ENCODE measurements around the gene SRPRB.

SRPRB gene

GRCh38 chr3:133840767-133841166 lies 35.2 kb downstream of the SRPRB start:
- in situ Hi-C loops (cut with HindIII; ENCODE audit: low sequenced_read_pairs): no loop called here
- DNase-seq (ENCODE audit: low read depth, low spot score): no peak
- no peak for TF ChIP-seq CTCF (IDR thresholded peaks at IDR 0.05; ENCODE audit: low read depth, low read length)
- no peak overlapping the region for H3K4me3 ChIP-seq (ENCODE audit: low read depth, low read length)

GRCh38 chr3:133841196-133841595 lies 35.6 kb downstream of the SRPRB start:
- TF ChIP-seq CTCF (IDR thresholded peaks at IDR 0.05; ENCODE audit: low read depth, low read length): no peak
- in situ Hi-C loops (cut with HindIII; ENCODE audit: low sequenced_read_pairs): no loop called here
- H3K4me3 ChIP-seq (ENCODE audit: low read depth, low read length): no peak overlapping the region
- DNase-seq (ENCODE audit: low read depth, low spot score): no peak

DNA sequence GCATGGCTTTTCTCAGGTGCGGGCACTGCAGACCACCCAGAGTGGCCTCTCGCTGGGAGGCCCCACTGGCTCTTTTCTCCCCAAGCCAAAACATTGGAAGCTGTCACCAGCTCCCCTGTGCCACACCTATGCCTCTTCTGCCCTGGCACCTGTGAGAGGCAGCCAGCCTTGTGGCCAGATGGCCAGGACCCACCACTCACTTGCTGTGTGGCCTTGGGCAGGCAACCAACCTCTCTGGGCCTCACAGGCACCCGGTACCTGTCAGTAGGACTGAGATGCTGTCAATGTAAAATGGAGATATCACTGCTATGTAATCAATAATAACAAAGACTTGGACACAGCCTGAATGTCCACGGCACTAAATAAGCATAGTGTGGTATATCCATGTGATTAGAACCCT lies 36.5 kb downstream of the SRPRB start:
- DNase-seq (ENCODE audit: low read depth, low spot score): no peak
- in situ Hi-C loops (cut with HindIII; ENCODE audit: low sequenced_read_pairs): no loop called here
- no peak overlapping the region for H3K4me3 ChIP-seq (ENCODE audit: low read depth, low read length)
- TF ChIP-seq CTCF (IDR thresholded peaks at IDR 0.05; ENCODE audit: low read depth, low read length): no peak

DNA sequence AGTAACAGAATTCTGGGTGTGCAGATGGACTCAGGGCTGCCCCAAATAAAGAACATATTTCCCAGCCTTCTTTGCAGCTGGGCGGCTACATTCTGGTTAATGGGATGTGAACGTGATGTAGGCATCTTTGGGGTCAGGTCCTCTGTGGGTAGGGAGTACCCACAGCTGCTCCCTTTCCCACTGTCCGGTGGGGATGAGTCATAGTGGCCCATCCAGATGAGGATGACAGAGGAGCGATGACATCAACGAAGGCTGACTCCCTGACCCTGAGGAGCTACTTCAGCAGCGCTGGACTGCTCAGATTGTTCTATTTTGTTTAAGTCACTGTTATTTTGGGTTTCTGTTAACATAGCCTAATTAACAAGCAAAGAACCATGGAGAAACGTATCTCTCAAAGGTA lies 38.0 kb downstream of the SRPRB start:
- H3K4me3 ChIP-seq (ENCODE audit: low read depth, low read length): no peak overlapping the region
- TF ChIP-seq CTCF (IDR thresholded peaks at IDR 0.05; ENCODE audit: low read depth, low read length): no peak
- peak; percentile 70 for DNase-seq (ENCODE audit: low read depth, low spot score)
- in situ Hi-C loops (cut with HindIII; ENCODE audit: low sequenced_read_pairs): no loop called here

GRCh38 chr3:133845127-133845526 lies 39.5 kb downstream of the SRPRB start:
- TF ChIP-seq CTCF (IDR thresholded peaks at IDR 0.05; ENCODE audit: low read depth, low read length): no peak
- no peak for DNase-seq (ENCODE audit: low read depth, low spot score)
- in situ Hi-C loops (cut with HindIII; ENCODE audit: low sequenced_read_pairs): no loop called here
- no peak overlapping the region for H3K4me3 ChIP-seq (ENCODE audit: low read depth, low read length)

DNA sequence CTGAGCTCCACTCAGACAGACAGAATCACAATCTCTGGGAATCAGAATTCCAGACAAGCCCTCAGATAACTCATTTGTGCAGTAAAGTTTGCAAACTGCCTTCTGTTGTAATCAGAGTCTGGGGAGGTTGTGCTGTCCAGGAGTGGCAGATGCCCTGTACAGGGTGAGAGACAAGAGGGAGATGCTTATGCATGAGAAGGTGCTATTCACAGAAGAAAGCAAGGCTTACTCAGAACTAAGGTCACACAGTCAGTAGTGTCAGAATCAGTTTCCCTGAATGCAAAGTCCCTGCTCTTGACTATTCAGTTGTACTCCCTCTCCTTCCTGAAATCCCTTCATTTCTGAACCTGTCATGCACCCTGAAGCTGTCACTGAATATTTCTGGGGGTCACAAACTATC lies 43.7 kb downstream of the SRPRB start:
- DNase-seq (ENCODE audit: low read depth, low spot score): no peak
- H3K4me3 ChIP-seq (ENCODE audit: low read depth, low read length): no peak overlapping the region
- in situ Hi-C loops (cut with HindIII; ENCODE audit: low sequenced_read_pairs): no loop called here
- TF ChIP-seq CTCF (IDR thresholded peaks at IDR 0.05; ENCODE audit: low read depth, low read length): no peak

GRCh38 chr3:133850034-133850433 lies 44.4 kb downstream of the SRPRB start:
- TF ChIP-seq CTCF (IDR thresholded peaks at IDR 0.05; ENCODE audit: low read depth, low read length): no peak
- in situ Hi-C loops (cut with HindIII; ENCODE audit: low sequenced_read_pairs): no loop called here
- DNase-seq (ENCODE audit: low read depth, low spot score): no peak
- H3K4me3 ChIP-seq (ENCODE audit: low read depth, low read length): no peak overlapping the region

All from astrocyte of the spinal cord (primary cell).